HG02973 (cell line): ENCODE data around the gene PCDH17.

Experiments used
- ATAC-seq: cut with Tn5 transposase; IDR thresholded peaks from one replicate; pipeline ENCODE4 v1.9.1; 2021; ENCODE audit warnings: moderate library complexity; ENCODE audit not compliant: unreplicated experiment

Gene PCDH17

GRCh38 chr13:57631596-57632275, at the start of gene PCDH17:
TSS of gene PCDH17 (plus strand) at chr13:57631744. CDS start at chr13:57632547, 803 bp downstream.
- ATAC-seq = no peak

- no peak for ATAC-seq
Observed at GRCh38 chr13:57582032-57582431, 49.5 kb upstream of the PCDH17 start.

- no peak for ATAC-seq
Observed at GRCh38 chr13:57583529-57583928, 48.0 kb upstream of the PCDH17 start.

- ATAC-seq = no peak
Observed at GRCh38 chr13:57588639-57589038, 42.9 kb upstream of the PCDH17 start.

- no peak for ATAC-seq
Observed at GRCh38 chr13:57595775-57596174, 35.8 kb upstream of the PCDH17 start.

- no peak for ATAC-seq
Observed at GRCh38 chr13:57601536-57601935, 30.0 kb upstream of the PCDH17 start.

GRCh38 chr13:57604442-57604841, 27.1 kb upstream of the PCDH17 start:
- no peak for ATAC-seq

- ATAC-seq = no peak
Observed at GRCh38 chr13:57611969-57612368, 19.6 kb upstream of the PCDH17 start.

- no peak for ATAC-seq
Observed at GRCh38 chr13:57612568-57612967, 19.0 kb upstream of the PCDH17 start.

GRCh38 chr13:57624565-57625435, 6.7 kb upstream of the PCDH17 start:
- ATAC-seq = no peak

- ATAC-seq = no peak
Observed at GRCh38 chr13:57627663-57628062, 3.9 kb upstream of the PCDH17 start.

GRCh38 chr13:57629391-57629804, 2.1 kb upstream of the PCDH17 start:
- ATAC-seq = no peak

GRCh38 chr13:57629821-57630235, 1.7 kb upstream of the PCDH17 start:
- no peak for ATAC-seq

- no peak for ATAC-seq
Observed at GRCh38 chr13:57630661-57631595, 616 bp upstream of the PCDH17 start.

- no peak for ATAC-seq
Observed at GRCh38 chr13:57632276-57633140, 964 bp downstream of the PCDH17 start.

GRCh38 chr13:57633141-57633949, 1.8 kb downstream of the PCDH17 start:
- ATAC-seq = no peak

GRCh38 chr13:57633950-57634838, 2.6 kb downstream of the PCDH17 start:
- no peak for ATAC-seq

GRCh38 chr13:57634839-57635165, 3.3 kb downstream of the PCDH17 start:
- no peak for ATAC-seq
